ENCODE results near the gene AR.

GRCh38 chrX:67574696-67575095, 30.9 kb downstream of the AR start:
- TF ChIP-seq POLR2A (IDR thresholded peaks at IDR 0.05; ENCODE audit: low read depth, low read length): no peak
- TF ChIP-seq POLR2AphosphoS5 (IDR thresholded peaks at IDR 0.05; ENCODE audit: low read depth, low read length): no peak
- TF ChIP-seq TAF1 (IDR thresholded peaks at IDR 0.05; ENCODE audit: borderline replicate concordance, low read depth, low read length): no peak

Measured in GM12892 (cell line).